Liver (tissue), 9 donors: ENCODE measurements around the gene PLXNA2. TPM values are rescaled to one million over a fixed set of nuclear protein-coding genes. Genes with fewer than 3 reads are reported as not detected.

Source experiments
- DNase-seq: peaks from one replicate; pipeline ENCODE4 v3.0.0-alpha.2; 2017; ENCODE audit warnings: low spot score
- H3K27ac ChIP-seq, 2 donors: one replicate each; pipeline ENCODE4 v1.7.0; 2013; ENCODE audit warnings: inconsistent platforms in 2 of 2, low read length in 2 of 2, control low read depth in 1 of 2, low read depth in 1 of 2, mild to moderate bottlenecking in 1 of 2
- H3K27me3 ChIP-seq, 4 donors: one replicate each; pipeline versions ENCODE4 v1.6.1 to v1.7.0; 2013; ENCODE audit warnings: low read length in 3 of 4, inconsistent platforms in 1 of 4, mild to moderate bottlenecking in 1 of 4, moderate library complexity in 1 of 4; ENCODE audit not compliant: control insufficient read depth in 4 of 4, insufficient read depth in 4 of 4
- H3K36me3 ChIP-seq, 4 donors: one replicate each; pipeline versions ENCODE4 v1.6.1 to v1.7.0; 2013; ENCODE audit warnings: low read length in 3 of 4, mild to moderate bottlenecking in 3 of 4, low read depth in 1 of 4, moderate library complexity in 1 of 4; ENCODE audit not compliant: control insufficient read depth in 4 of 4, insufficient read depth in 3 of 4
- H3K4me1 ChIP-seq, 4 donors: one replicate each; pipeline versions ENCODE4 v1.6.1 to v1.7.0; 2013; ENCODE audit warnings: low read length in 3 of 4, mild to moderate bottlenecking in 3 of 4, moderate library complexity in 1 of 4; ENCODE audit not compliant: control insufficient read depth in 4 of 4, insufficient read depth in 4 of 4
- H3K4me3 ChIP-seq, 3 donors: one replicate each; pipeline versions ENCODE4 v1.6.1 to v1.7.0; 2013; ENCODE audit warnings: low read length in 3 of 3, control low read depth in 1 of 3, low read depth in 1 of 3, mild to moderate bottlenecking in 1 of 3
- H3K9ac ChIP-seq, 2 donors: one replicate each; pipeline ENCODE4 v1.7.0; 2013; ENCODE audit warnings: low read length in 2 of 2, mild to moderate bottlenecking in 2 of 2, moderate library complexity in 2 of 2, control low read depth in 1 of 2, low read depth in 1 of 2
- H3K9me3 ChIP-seq, 4 donors: one replicate each; pipeline versions ENCODE4 v1.6.1 to v1.7.0; 2013; ENCODE audit warnings: low read length in 3 of 4; ENCODE audit not compliant: control insufficient read depth in 4 of 4
- ATF3 ChIP-seq: IDR thresholded peaks from 2 replicates; pipeline ENCODE4 v1.6.1; 2016; ENCODE audit warnings: antibody characterized with exemption
- CTCF ChIP-seq: fragments of 150-350 bp; IDR thresholded peaks from 2 replicates; pipeline ENCODE4 v1.5.1; 2017; ENCODE audit warnings: improper control_type of control experiment, low read depth, low read length; ENCODE audit not compliant: missing input control
- FOXA1 ChIP-seq: IDR thresholded peaks from 2 replicates; pipeline ENCODE4 v1.6.1; 2016; ENCODE audit warnings: antibody characterized with exemption
- GABPA ChIP-seq, 2 donors: IDR thresholded peaks in 1 of 2; conservative IDR thresholded peaks in 1 of 2; 2 replicates each; pipeline ENCODE4 v1.6.1; 2016; ENCODE audit warnings: antibody characterized with exemption in 2 of 2, mild to moderate bottlenecking in 1 of 2, moderate library complexity in 1 of 2
- HNF4A ChIP-seq, 2 donors: conservative IDR thresholded peaks; 2 replicates each; pipeline ENCODE4 v1.6.1; 2016; ENCODE audit warnings: antibody characterized with exemption in 2 of 2, mild to moderate bottlenecking in 2 of 2
- HNF4G ChIP-seq: IDR thresholded peaks from 2 replicates; pipeline ENCODE4 v1.6.1; 2016; ENCODE audit warnings: antibody characterized with exemption
- JUND ChIP-seq, 2 donors: IDR thresholded peaks; 2 replicates each; pipeline ENCODE4 v1.6.1; 2016; ENCODE audit warnings: antibody characterized with exemption in 2 of 2
- NR2F2 ChIP-seq: IDR thresholded peaks from 2 replicates; pipeline ENCODE4 v1.6.1; 2016; ENCODE audit warnings: antibody characterized with exemption
- REST ChIP-seq: IDR thresholded peaks from 2 replicates; pipeline ENCODE4 v1.6.1; 2016; ENCODE audit warnings: antibody characterized with exemption, mild to moderate bottlenecking
- RXRA ChIP-seq, 2 donors: IDR thresholded peaks; 2 replicates each; pipeline ENCODE4 v1.6.1; 2017 to 2018; ENCODE audit warnings: antibody characterized with exemption in 2 of 2, mild to moderate bottlenecking in 1 of 2
- SP1 ChIP-seq: IDR thresholded peaks from 2 replicates; pipeline ENCODE4 v1.6.1; 2018; ENCODE audit warnings: antibody characterized with exemption, mild to moderate bottlenecking
- YY1 ChIP-seq: IDR thresholded peaks from 2 replicates; pipeline ENCODE4 v1.6.1; 2016; ENCODE audit warnings: antibody characterized with exemption, mild to moderate bottlenecking
- ZBTB33 ChIP-seq: IDR thresholded peaks from 2 replicates; pipeline ENCODE4 v1.6.1; 2016; ENCODE audit warnings: antibody characterized with exemption
- WGBS: extraction: QIAGEN DNeasy Blood & Tissue Kit; methylation state at CpG from one replicate; pipeline ENCODE4 v1.1.7; 2013; 5-methylcytosine and 5-hydroxymethylcytosine counted together
- polyA plus RNA-seq, 2 donors: library from polyadenylated mRNA; stranded (reverse) in 1 of 2; unstranded in 1 of 2; fragments of 200-250 nt in 1 of 2; fragments of >200 nt in 1 of 2; fragmentation: Nextera tagmentation in 1 of 2; extraction: Ambion mirVana in 1 of 2; gene quantifications; one replicate each; pipeline versions ENCODE4 v1.2.1 to v1.2.3, GENCODE V29; 2013 to 2015
- total RNA-seq, 2 donors: library from RNA; depleted of rRNA; stranded (reverse); fragments of >200 nt; gene quantifications; one replicate each; pipeline ENCODE4 v1.2.3, GENCODE V29; 2014
- donor health status: healthy.
- donor health status: healthy.
- donor health status: healthy.
- donor health status: healthy.
- donor health status: healthy.

Gene PLXNA2
- total and polyA plus RNA-seq, 4 donors = 1.8 to 9.2 (median 2.8) TPM

- Histone ChIP-seq H3K27ac (no peak overlapping the region), H3K4me1 (peaks cover 11 to 71% (median 61%) of the 10 kb centered on the region in 4 donors)
Measured at GRCh38 chr1:208241512-208241911, 2.7 kb downstream of the PLXNA2 start.

GRCh38 chr1:208240662-208241355 is 3.4 kb downstream of the PLXNA2 start:
- Histone ChIP-seq H3K9me3 (no peaks in the 10 kb centered on the region), H3K36me3 (no peaks in the 10 kb centered on the region), H3K4me3 (no peak overlapping the region), H3K27ac (peak overlapping the region; percentile 72 to 80), H3K9ac (no peak overlapping the region), H3K27me3 (no peaks in the 10 kb centered on the region), H3K4me1 (peaks cover 12 to 78% (median 67%) of the 10 kb centered on the region in 4 donors)
- no peak for DNase-seq
- TF ChIP-seq JUND (IDR thresholded peaks at IDR 0.05) (no peak), CTCF (no peak), YY1 (no peak), HNF4G (no peak), HNF4A (conservative IDR thresholded peaks at IDR 0.05) (no peak), FOXA1 (no peak), ZBTB33 (no peak), NR2F2 (no peak), GABPA (IDR thresholded peaks at IDR 0.05 in 1 of 2, conservative IDR thresholded peaks at IDR 0.05 in 1 of 2) (no peak), RXRA (IDR thresholded peaks at IDR 0.05) (no peak)
- 69% methylated on average over 3 of the region's 3 CpGs for WGBS

More at GRCh38 chr1:208241512-208241911, 2.7 kb downstream of the PLXNA2 start:
- no peaks in the 10 kb centered on the region for H3K27me3 ChIP-seq
- DNase-seq = no peak
- TF ChIP-seq REST = no peak
- no peak for TF ChIP-seq CTCF
- TF ChIP-seq GABPA (IDR thresholded peaks at IDR 0.05 in 1 of 2, conservative IDR thresholded peaks at IDR 0.05 in 1 of 2) = no peak
- no peak for TF ChIP-seq JUND (IDR thresholded peaks at IDR 0.05)
- no peak for TF ChIP-seq SP1
- TF ChIP-seq ATF3 = no peak
- no peak for TF ChIP-seq RXRA (IDR thresholded peaks at IDR 0.05)
- 81% methylated on average over 5 of the region's 5 CpGs for WGBS
- H3K9me3 ChIP-seq = no peaks in the 10 kb centered on the region
- H3K9ac ChIP-seq = no peak overlapping the region
- H3K36me3 ChIP-seq = no peaks in the 10 kb centered on the region
- no peak overlapping the region for H3K4me3 ChIP-seq
